GM20000 (cell line): ENCODE measurements around the gene LMNTD2.

Experiments
- DNase-seq: peaks from one replicate; pipeline ENCODE4 v3.0.0; 2012; ENCODE audit warnings: low spot score
- CTCF ChIP-seq: IDR thresholded peaks from 2 replicates; pipeline ENCODE4 v1.5.1; 2012; ENCODE audit warnings: mild to moderate bottlenecking, control low read depth; ENCODE audit errors: extremely low read depth, missing control alignments

The LMNTD2 gene

GRCh38 chr11:565921-566509, 5.5 kb upstream of the LMNTD2 start:
- no peak for TF ChIP-seq CTCF
- no peak for DNase-seq

- DNase-seq, result no peak
- no peak for TF ChIP-seq CTCF
Observed at GRCh38 chr11:563812-564578, 3.5 kb upstream of the LMNTD2 start.

GRCh38 chr11:563066-563811, 2.7 kb upstream of the LMNTD2 start:
- TF ChIP-seq CTCF, result no peak

GRCh38 chr11:562046-562645, 1.6 kb upstream of the LMNTD2 start:
- TF ChIP-seq CTCF, result no peak
- DNase-seq, result no peak

More at GRCh38 chr11:563066-563811, 2.7 kb upstream of the LMNTD2 start:
- no peak for DNase-seq

- DNase-seq, result peak; percentile 42
- TF ChIP-seq CTCF, result no peak
Observed at GRCh38 chr11:561148-562003, 838 bp upstream of the LMNTD2 start.

- no peak for DNase-seq
- no peak for TF ChIP-seq CTCF
Observed at GRCh38 chr11:559712-560304, 730 bp downstream of the LMNTD2 start.
